HG02678 (cell line): Measurements from ENCODE around the gene PIEZO2.
"Not testable (repeated sequence)": the region's sequence is repeated elsewhere in the genome, so short reads cannot be mapped to it uniquely, and the experiment has no call there.

Experiments
- ATAC-seq: cut with Tn5 transposase; IDR thresholded peaks from one replicate; pipeline ENCODE4 v1.9.1; 2021; ENCODE audit warnings: mild to moderate bottlenecking, moderate library complexity; ENCODE audit not compliant: unreplicated experiment

Gene PIEZO2

DNA sequence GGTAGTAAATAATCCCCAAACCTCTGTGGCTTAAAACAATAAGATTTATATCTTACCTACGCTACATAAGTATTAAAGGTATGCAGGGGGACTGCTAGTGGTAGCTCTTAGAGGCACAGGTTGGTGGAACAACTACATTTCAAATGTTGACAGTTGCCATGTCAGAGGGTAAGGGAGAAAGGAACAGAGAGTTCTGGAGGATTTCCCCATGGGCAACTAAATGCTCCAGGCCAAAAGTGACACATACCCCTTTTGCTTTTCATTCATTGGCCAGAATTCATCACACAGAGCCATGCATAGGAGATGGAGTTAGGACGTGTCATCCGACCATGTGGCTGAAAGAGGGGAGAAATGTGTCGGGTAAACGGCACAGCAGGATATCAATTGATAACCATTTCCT is 490.4 kb downstream of the PIEZO2 start:
- no peak for ATAC-seq

GRCh38 chr18:10644003-10644402 is 505.4 kb downstream of the PIEZO2 start:
- not testable (repeated sequence) for ATAC-seq

- ATAC-seq: peak; percentile 76
These were observed 506.3 kb downstream of the PIEZO2 start for GRCh38 chr18:10642915-10643524.

DNA sequence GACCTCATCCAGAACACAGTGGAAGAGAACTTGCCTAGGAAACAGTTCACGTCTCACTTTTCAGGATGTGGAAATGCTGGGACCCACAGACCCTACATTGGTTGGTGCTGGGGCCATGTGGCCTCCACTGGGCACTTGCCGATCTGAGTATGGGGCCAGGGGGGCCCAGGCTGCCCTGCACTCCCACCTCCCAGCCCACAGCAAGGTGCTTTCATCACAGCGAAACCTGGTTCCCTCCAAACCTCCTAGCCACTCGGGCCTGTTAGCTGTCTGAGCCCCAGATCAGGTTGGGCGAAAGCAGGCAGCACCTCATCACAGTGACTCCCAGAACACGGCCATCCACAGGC is 510.9 kb downstream of the PIEZO2 start:
- ATAC-seq: not testable (repeated sequence)

- ATAC-seq: not testable (repeated sequence)
These were observed 511.4 kb downstream of the PIEZO2 start for GRCh38 chr18:10637858-10638538.

- peak; percentile 98 for ATAC-seq
These were observed 520.3 kb downstream of the PIEZO2 start for GRCh38 chr18:10629076-10629475.

GRCh38 chr18:10626606-10627213 is 522.7 kb downstream of the PIEZO2 start:
- ATAC-seq: not testable (repeated sequence)

GRCh38 chr18:10623606-10624005 is 525.8 kb downstream of the PIEZO2 start:
- ATAC-seq: not testable (repeated sequence)

DNA sequence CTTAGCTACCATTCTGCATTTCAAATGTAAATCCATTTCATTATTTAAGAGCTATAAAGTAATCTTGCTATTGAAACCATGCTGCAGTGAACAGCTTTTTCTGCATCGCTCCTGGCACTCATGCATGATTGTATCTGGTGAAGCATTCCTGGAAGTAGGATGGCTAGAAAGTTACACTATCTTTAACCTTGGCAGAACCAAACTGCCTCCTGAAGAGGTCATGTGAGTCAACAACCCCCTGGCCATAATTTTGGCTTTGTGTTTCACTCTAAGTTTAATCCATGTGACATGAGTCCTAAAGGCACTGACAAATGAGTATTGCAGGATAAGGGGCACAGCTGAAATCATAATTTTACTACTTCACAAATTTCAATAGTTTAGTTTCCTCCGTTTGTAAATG is 526.4 kb downstream of the PIEZO2 start:
- not testable (repeated sequence) for ATAC-seq

- ATAC-seq: not testable (repeated sequence)
These were observed 528.6 kb downstream of the PIEZO2 start for GRCh38 chr18:10620670-10621329.
